ENCODE measurements around the gene MINDY1. TPM values are rescaled to one million over a fixed set of nuclear protein-coding genes. Genes with fewer than 3 reads are reported as not detected.
A peak's percentile ranks its signal among the peaks of the same experiment; 100 is the strongest.

MINDY1 gene
- total and polyA plus RNA-seq, 10 of the 15 experiments (the other 5 are each of a cell fraction or from before 2014, with no cell fraction given), result 0.48 to 8.8 (median 5.0) TPM

DNA sequence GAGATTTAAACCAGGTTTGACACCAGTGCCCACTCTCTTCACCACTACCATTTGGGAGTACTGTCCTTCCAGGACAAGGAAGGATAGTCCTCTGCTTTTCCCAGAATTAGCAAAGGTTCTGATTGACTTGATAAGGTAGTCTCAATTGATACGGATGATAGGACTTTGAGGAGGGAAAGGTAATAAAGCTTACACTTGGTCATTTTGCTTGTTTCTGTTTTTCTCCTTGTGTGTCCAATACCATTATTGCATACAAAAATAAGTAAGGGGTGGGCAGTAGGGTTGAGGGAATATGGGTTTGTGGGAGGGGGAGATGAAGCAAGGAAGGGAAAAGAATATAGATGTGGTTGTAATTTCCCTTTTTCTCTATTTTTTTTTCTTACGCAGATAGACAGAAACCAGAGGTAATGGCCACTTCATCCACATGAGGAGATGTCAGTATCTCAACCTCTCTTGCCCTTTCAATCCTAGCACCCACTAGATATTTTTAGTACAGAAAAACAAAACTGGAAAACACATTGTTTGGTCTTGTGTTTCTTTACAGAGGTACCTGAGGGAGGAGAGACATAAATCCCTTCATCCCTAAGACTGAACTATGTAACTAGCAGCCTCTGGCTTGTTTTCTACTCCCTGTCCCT, 43.5 kb upstream of the MINDY1 start:
- ChIA-PET CTCF (interaction anchor here (1.0 to 9.5 kb wide), 5 partner anchors 9 to 55 kb away, joined by 3 to 76 read pairs (median 3); partner anchors contain the start of genes CDC42SE1 and MLLT11), POLR2A (interaction anchor here (0.5 to 5.6 kb wide), 4 partner anchors 9 to 48 kb away, joined by 3 to 65 read pairs (median 4); partner anchors contain the start of genes CDC42SE1 and MLLT11), SMC1A (ENCODE audit: uncharacterized antibody, unreplicated experiment) (interaction anchor here (0.6 to 1.1 kb wide), 2 partner anchors 49 to 226 kb away, joined by 3 read pairs; no protein-coding TSS in a partner anchor), RAD21 (ENCODE audit: unreplicated experiment) (no interaction called here)
- no peak overlapping the region for H2AFZ ChIP-seq (ENCODE audit: control insufficient read depth, low read depth, low read length)
- no peaks in the 10 kb centered on the region for H3K27me3 ChIP-seq (replicated peaks in 1 of 2; ENCODE audit: control insufficient read depth in 2 of 2, insufficient read depth in 2 of 2, low read length in 1 of 2)
- H3K9ac ChIP-seq (ENCODE audit: control insufficient read depth, insufficient read depth, low read length), result no peak overlapping the region
- BruUV-seq (replicated peaks), result no TSS peak
- ATAC-seq (no peak), DNase-seq (ENCODE audit: low read depth, low spot score) (no peak), FAIRE-seq (no peak)
- H3K27ac ChIP-seq (ENCODE audit: control insufficient read depth, insufficient read depth), result no peak overlapping the region
- peaks cover 9% of the 10 kb centered on the region; the same call in 1 of the 2 replicates for H3K4me1 ChIP-seq (ENCODE audit: control insufficient read depth, insufficient read depth, low read length)
- in situ Hi-C loops (cut with MboI), result no loop called here
- H3K9me3 ChIP-seq (replicated peaks; ENCODE audit: control insufficient read depth, insufficient read depth, low read length), result no peaks in the 10 kb centered on the region
- no peak overlapping the region for H3K4me3 ChIP-seq
- H3K79me2 ChIP-seq (ENCODE audit: control insufficient read depth, insufficient read depth, low read length), result peaks cover 3% of the 10 kb centered on the region
- no peak overlapping the region for H3K4me2 ChIP-seq (ENCODE audit: control insufficient read depth, insufficient read depth)
- H3K36me3 ChIP-seq (ENCODE audit: control insufficient read depth in 2 of 2, insufficient read depth in 2 of 2, low read length in 1 of 2), result peaks cover 12 to 31% of the 10 kb centered on the region in 2 experiments
- WGBS (ENCODE audit: insufficient coverage, insufficient replicate concordance, low lambda C conversion rate, missing lambda C conversion rate), result 100% methylated on average over 1 of the region's 2 CpGs
- peak; percentile 58 for TF ChIP-seq POLR2A (IDR thresholded peaks at IDR 0.05; ENCODE audit: low read depth, low read length)
- TF ChIP-seq EZH2 (IDR thresholded peaks at IDR 0.05; ENCODE audit: borderline replicate concordance, control insufficient read depth, low read depth, low read length), result no peak
- 0 out of 2 replicates have a peak, but pooled peaks have one; percentile 22 for TF ChIP-seq POLR2AphosphoS5 (IDR thresholded peaks at IDR 0.05; ENCODE audit: low read length)
- TF ChIP-seq CEBPB (IDR thresholded peaks at IDR 0.05; ENCODE audit: borderline replicate concordance in 1 of 2, low read depth in 2 of 2, low read length in 2 of 2), result 0 out of 4 replicates have a peak, but pooled peaks of 1 of the 2 experiments have one; percentile 26
- TF ChIP-seq RELA (IDR thresholded peaks at IDR 0.05; ENCODE audit: borderline replicate concordance, partially characterized antibody), result no peak
- TF ChIP-seq, protein P1, sequence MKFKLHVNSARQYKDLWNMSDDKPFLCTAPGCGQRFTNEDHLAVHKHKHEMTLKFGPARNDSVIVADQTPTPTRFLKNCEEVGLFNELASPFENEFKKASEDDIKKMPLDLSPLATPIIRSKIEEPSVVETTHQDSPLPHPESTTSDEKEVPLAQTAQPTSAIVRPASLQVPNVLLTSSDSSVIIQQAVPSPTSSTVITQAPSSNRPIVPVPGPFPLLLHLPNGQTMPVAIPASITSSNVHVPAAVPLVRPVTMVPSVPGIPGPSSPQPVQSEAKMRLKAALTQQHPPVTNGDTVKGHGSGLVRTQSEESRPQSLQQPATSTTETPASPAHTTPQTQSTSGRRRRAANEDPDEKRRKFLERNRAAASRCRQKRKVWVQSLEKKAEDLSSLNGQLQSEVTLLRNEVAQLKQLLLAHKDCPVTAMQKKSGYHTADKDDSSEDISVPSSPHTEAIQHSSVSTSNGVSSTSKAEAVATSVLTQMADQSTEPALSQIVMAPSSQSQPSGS (IDR thresholded peaks at IDR 0.05; ENCODE audit: low read length), result 0 out of 2 replicates have a peak, but pooled peaks have one; percentile 20
- intact Hi-C loops (cut with micrococcal nuclease; ENCODE audit: unreplicated experiment), result no loop called here
- H4K20me1 ChIP-seq (ENCODE audit: control insufficient read depth, insufficient read depth), result no peaks in the 10 kb centered on the region; the same call in 1 of the 2 replicates
